Measurements from ENCODE around the gene NPB. TPM values are rescaled to one million over a fixed set of nuclear protein-coding genes. Genes with fewer than 3 reads are reported as not detected.

NPB gene
- total RNA-seq, 1 donor = 1.4 TPM

DNA sequence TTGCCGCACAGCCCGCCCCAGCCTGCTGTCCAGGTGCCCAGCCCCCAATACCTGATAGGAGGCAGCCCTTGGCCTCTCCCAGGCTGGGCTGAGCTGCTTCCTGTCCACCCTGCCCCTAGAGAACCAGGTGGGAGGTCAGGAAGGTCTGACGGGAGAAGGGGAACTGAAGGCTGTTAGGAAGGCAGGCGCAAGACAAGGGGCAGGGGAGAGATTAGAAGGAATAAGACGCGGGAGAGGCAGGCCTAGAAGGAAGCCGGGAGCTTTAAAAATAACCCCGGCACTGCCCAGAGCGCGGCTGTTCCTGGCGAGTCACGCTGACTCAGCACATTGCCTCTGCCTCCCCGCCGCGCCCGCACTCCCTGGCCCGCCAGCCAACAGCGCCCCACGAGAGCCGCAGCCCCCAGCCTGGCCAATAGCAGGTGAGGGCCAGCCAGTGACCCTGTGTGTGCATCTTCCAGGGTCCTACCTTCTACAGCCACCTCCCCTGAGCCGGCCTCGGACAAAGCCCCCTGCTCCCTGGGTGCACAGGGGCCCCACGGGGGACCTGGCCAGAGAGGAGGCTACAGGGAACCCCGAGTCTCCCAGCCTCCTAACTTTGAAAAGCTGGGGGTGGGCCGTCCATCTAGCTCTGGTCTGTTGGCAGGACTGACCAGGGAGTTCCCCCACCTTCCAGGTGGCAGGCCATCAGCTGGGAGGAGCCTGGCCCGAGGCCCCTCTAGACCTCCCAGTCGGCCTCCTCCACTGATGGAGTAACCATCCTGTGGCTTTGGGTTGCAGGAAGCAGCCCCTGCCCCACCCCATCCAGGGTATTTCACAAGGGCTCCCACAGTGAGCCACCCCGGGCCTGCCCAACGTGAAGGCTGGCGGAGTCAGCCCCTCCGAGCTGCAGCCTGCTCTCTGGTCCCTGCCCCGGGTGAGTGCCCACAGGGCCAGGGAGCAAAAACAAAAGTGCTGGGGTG is 21.5 kb downstream of the NPB start:
- TF ChIP-seq, protein P1, sequence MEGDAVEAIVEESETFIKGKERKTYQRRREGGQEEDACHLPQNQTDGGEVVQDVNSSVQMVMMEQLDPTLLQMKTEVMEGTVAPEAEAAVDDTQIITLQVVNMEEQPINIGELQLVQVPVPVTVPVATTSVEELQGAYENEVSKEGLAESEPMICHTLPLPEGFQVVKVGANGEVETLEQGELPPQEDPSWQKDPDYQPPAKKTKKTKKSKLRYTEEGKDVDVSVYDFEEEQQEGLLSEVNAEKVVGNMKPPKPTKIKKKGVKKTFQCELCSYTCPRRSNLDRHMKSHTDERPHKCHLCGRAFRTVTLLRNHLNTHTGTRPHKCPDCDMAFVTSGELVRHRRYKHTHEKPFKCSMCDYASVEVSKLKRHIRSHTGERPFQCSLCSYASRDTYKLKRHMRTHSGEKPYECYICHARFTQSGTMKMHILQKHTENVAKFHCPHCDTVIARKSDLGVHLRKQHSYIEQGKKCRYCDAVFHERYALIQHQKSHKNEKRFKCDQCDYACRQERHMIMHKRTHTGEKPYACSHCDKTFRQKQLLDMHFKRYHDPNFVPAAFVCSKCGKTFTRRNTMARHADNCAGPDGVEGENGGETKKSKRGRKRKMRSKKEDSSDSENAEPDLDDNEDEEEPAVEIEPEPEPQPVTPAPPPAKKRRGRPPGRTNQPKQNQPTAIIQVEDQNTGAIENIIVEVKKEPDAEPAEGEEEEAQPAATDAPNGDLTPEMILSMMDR (IDR thresholded peaks at IDR 0.05; ENCODE audit: insufficient read depth, low read length) = no peak
- H3K4me3 ChIP-seq (ENCODE audit: low read depth, low read length) = peak overlapping the region; percentile 73
- peak; percentile 87 for DNase-seq (ENCODE audit: low read depth)

DNA sequence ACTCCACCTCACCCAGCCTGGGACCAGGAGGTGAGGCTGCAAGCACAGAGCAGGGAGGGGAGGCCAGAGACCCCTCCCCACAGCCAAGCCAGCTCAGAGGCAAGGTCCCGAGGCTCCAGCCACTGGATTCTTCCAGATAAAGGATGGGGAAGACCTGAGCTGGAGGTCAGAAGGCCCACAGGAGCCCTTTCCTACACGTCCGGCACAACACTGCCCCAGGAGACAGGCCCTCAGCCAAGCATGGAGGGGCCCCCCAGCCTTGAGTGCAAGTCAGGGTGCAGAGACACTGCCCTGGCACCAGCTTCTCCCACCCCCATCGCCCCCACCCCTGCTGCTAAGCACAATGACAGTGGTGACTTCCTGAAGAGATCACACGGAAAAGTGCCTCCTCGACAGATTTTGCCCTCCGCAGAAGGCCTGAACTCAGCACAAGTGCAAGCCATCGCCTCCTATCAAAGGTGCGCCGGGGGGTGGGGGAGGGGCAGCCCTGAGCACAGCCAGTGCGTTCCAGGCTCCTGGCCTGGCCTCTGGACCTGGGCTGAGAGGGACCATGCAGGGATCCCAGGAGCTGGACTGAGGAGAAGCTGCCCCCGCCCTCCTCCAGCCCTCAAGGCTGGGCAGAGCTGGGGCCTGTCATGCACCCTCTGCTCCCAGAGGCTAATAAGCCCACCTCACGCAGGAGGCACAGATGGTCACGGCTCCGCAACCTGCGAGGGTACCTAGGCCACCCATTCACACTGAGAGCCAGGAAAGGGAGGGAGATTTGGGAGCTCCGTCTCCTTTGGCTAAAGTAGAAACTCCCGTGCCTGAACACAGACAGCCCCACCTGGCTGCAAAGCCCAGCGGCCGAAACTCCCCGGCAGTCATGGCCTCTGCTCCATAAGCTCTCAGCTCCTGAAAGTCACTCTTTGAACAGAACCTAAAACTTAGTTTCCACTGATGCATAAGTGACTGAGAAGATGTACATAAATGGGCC is 22.8 kb downstream of the NPB start:
- no peak for DNase-seq (ENCODE audit: low read depth)
- TF ChIP-seq, protein P1 (IDR thresholded peaks at IDR 0.05; ENCODE audit: insufficient read depth, low read length) = no peak
- peak overlapping the region; percentile 73 for H3K4me3 ChIP-seq (ENCODE audit: low read depth, low read length)

DNA sequence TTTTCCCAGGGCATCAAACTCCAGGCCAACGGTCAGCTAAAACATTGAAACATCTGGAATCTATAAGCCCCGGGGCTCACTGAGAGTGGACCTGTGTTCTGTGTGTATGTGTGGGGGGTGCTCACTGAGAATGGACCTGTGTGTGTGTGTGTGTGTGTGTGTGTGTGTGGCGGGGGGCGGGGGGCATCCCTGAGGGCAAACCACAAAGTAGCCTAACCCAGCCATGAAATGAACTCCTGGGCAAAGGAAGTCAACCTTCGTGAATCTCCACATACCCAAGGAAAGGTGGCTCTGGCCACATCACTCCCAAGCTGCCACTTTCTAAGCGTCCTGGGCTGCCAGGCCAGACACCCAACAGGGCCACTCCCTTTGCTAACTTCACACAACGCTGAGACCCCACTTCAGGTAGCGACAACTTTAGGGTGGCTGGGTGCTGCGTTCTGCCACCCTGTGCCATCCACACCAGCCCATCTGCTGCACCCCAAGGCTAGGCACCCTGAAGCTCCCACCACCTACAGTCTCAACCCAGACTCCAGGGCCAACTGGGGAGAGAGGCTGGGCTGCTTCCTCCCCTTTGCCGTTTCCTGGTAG is 23.9 kb downstream of the NPB start:
- peak overlapping the region; percentile 79 for H3K4me3 ChIP-seq (ENCODE audit: low read depth, low read length)
- TF ChIP-seq, protein P1 (IDR thresholded peaks at IDR 0.05; ENCODE audit: insufficient read depth, low read length) = no peak
- DNase-seq (ENCODE audit: low read depth) = no peak

DNA sequence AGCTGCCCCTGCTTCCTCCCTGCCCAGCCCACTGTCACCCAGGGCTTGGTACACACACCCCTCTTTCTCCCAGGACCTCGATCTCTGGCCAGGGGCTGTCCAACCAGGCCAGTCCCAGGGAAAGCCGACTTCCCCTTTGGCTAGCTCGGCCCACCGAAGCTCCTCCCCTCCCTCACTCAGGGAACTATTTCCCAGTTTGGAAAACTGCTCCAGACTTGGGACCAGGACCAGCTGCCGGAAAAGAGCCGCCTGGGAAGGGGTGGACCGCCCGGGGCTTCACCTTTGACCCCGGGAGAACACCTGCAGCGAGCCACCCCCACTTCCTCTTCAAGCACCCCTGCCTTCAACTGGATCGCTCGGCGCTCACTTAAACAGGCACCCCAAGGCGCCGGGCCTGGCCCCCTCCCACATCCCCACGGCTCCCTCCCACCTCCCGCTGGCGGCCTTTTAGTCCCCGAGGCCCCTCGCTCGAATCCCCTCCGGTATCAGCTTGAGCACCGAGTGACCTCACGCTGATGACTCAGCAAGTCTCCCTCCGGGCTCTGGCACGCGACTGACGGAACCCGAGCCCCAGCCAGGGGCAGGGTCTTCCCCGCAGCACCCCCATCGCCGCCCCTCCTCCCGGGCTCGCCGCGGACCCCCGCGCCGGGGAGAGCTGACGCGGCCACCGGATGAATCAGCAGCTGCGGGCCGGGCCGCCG is 24.6 kb downstream of the NPB start:
- TF ChIP-seq, protein P1 (IDR thresholded peaks at IDR 0.05; ENCODE audit: insufficient read depth, low read length) = no peak
- DNase-seq (ENCODE audit: low read depth) = peak; percentile 86
- peak overlapping the region; percentile 79 for H3K4me3 ChIP-seq (ENCODE audit: low read depth, low read length)

GRCh38 chr17:81927152-81927652 is 25.2 kb downstream of the NPB start:
- peak overlapping the region; percentile 79 for H3K4me3 ChIP-seq (ENCODE audit: low read depth, low read length)
- DNase-seq (ENCODE audit: low read depth) = no peak
- TF ChIP-seq, protein P1 (IDR thresholded peaks at IDR 0.05; ENCODE audit: insufficient read depth, low read length) = no peak
